HepG2 (cell line): ENCODE data around the gene PYGO1. TPM values are rescaled to one million over a fixed set of nuclear protein-coding genes. Genes with fewer than 3 reads are reported as not detected.

Experiments used
- CAMTA2 ChIP-seq: sonication (generic); formaldehyde crosslinking; IDR thresholded peaks from 2 replicates; pipeline ENCODE4 v1.4.0; 2020; ENCODE audit warnings: mild to moderate bottlenecking, missing genetic modification reagents, borderline replicate concordance
- CENPX ChIP-seq: sonication (generic); formaldehyde crosslinking; IDR thresholded peaks from 2 replicates; pipeline ENCODE4 v1.9.0; 2021; ENCODE audit warnings: mild to moderate bottlenecking, missing genetic modification reagents, moderate library complexity
- E2F5 ChIP-seq: sonication (generic); formaldehyde crosslinking; conservative IDR thresholded peaks from 2 replicates; pipeline ENCODE4 v1.4.0; 2020; ENCODE audit warnings: missing genetic modification reagents
- FOXO1 ChIP-seq: sonication (generic); formaldehyde crosslinking; IDR thresholded peaks from 2 replicates; pipeline ENCODE4 v1.4.0; 2020; ENCODE audit warnings: missing genetic modification reagents
- IRF2 ChIP-seq: IDR thresholded peaks from 2 replicates; pipeline ENCODE4 v1.6.1; 2018; ENCODE audit warnings: missing genetic modification reagents, missing compliant biosample characterization
- MAX ChIP-seq: IDR thresholded peaks from 2 replicates; pipeline ENCODE4 v1.6.1; 2012; ENCODE audit warnings: inconsistent platforms
- NFE2L1 ChIP-seq: sonication (generic); formaldehyde crosslinking; IDR thresholded peaks from 2 replicates; pipeline ENCODE4 v1.4.0; 2020; ENCODE audit warnings: missing genetic modification reagents, mild to moderate bottlenecking, borderline replicate concordance
- PRMT3 ChIP-seq: sonication (generic); formaldehyde crosslinking; IDR thresholded peaks from 2 replicates; pipeline ENCODE4 v1.8.1; 2022; ENCODE audit warnings: low read depth, mild to moderate bottlenecking, moderate library complexity, missing genetic modification reagents, borderline replicate concordance
- RFXAP ChIP-seq: sonication (generic); formaldehyde crosslinking; IDR thresholded peaks from 2 replicates; pipeline ENCODE4 v1.4.0; 2020; ENCODE audit warnings: missing genetic modification reagents, borderline replicate concordance
- SRSF1 ChIP-seq: fragments of 200-400 bp; formaldehyde crosslinking; optimal IDR thresholded peaks from 2 replicates; pipeline ENCODE3; 2017; ENCODE audit warnings: mild to moderate bottlenecking, low read depth, low read length, moderate library complexity
- U2AF1 ChIP-seq: fragments of 200-400 bp; formaldehyde crosslinking; optimal IDR thresholded peaks from 2 replicates; pipeline ENCODE3; 2017; ENCODE audit warnings: mild to moderate bottlenecking, low read depth, low read length
- ZBTB10 ChIP-seq: sonication (generic); formaldehyde crosslinking; IDR thresholded peaks from 2 replicates; pipeline ENCODE4 v1.4.0; 2020; ENCODE audit warnings: missing genetic modification reagents, borderline replicate concordance
- ZBTB20 ChIP-seq: sonication (generic); formaldehyde crosslinking; IDR thresholded peaks from 2 replicates; pipeline ENCODE4 v1.8.1; 2023; ENCODE audit warnings: missing genetic modification reagents, low read depth, mild to moderate bottlenecking, borderline replicate concordance
- ZFP91 ChIP-seq: sonication (generic); formaldehyde crosslinking; IDR thresholded peaks from 2 replicates; pipeline ENCODE4 v1.9.0; 2022; ENCODE audit warnings: missing genetic modification reagents, mild to moderate bottlenecking, borderline replicate concordance
- ZFX ChIP-seq: sonication (generic); formaldehyde crosslinking; IDR thresholded peaks from 2 replicates; pipeline ENCODE4 v1.4.0; 2020; ENCODE audit warnings: mild to moderate bottlenecking, low read depth, missing genetic modification reagents, moderate library complexity
- ZNF230 ChIP-seq: sonication (generic); formaldehyde crosslinking; IDR thresholded peaks from 2 replicates; pipeline ENCODE4 v1.4.0; 2020; ENCODE audit warnings: mild to moderate bottlenecking, missing genetic modification reagents
- ZNF234 ChIP-seq: sonication (generic); formaldehyde crosslinking; conservative IDR thresholded peaks from 2 replicates; pipeline ENCODE4 v1.5.1; 2020; ENCODE audit warnings: mild to moderate bottlenecking, missing genetic modification reagents
- ZNF292 ChIP-seq: sonication (generic); formaldehyde crosslinking; IDR thresholded peaks from 2 replicates; pipeline ENCODE4 v1.8.1; 2022; ENCODE audit warnings: mild to moderate bottlenecking, low read depth, missing genetic modification reagents, borderline replicate concordance
- ZNF343 ChIP-seq: sonication (generic); formaldehyde crosslinking; IDR thresholded peaks from 2 replicates; pipeline ENCODE4 v1.4.0; 2020; ENCODE audit warnings: mild to moderate bottlenecking, missing genetic modification reagents
- ZNF512 ChIP-seq: sonication (generic); formaldehyde crosslinking; IDR thresholded peaks from 2 replicates; pipeline ENCODE4 v1.4.0; 2020; ENCODE audit warnings: mild to moderate bottlenecking, missing genetic modification reagents
- ZNF879 ChIP-seq: sonication (generic); formaldehyde crosslinking; IDR thresholded peaks from 2 replicates; pipeline ENCODE4 v1.8.1; 2023; ENCODE audit warnings: missing genetic modification reagents
- ZSCAN22 ChIP-seq: sonication (generic); formaldehyde crosslinking; IDR thresholded peaks from 2 replicates; pipeline ENCODE4 v1.4.0; 2020; ENCODE audit warnings: mild to moderate bottlenecking, missing genetic modification reagents
- polyA plus RNA-seq, 8 experiments: library from polyadenylated mRNA; depleted of rRNA in 3 of 8; stranded (reverse) in 7 of 8; unstranded in 1 of 8; fragments of >200 nt; fragmentation: Illumina TruSeq in 4 of 8; extraction: Trizol in 4 of 8; gene quantifications; 2 replicates each; pipeline versions ENCODE4 v1.2.1 to v1.2.3, GENCODE V29; 2011 to 2016; ENCODE audit warnings: low read depth in 4 of 8, missing spikeins in 1 of 8, mixed read lengths in 1 of 8; ENCODE audit not compliant: insufficient read depth in 1 of 8
- total RNA-seq, 5 experiments: library from RNA; depleted of rRNA; stranded (reverse); fragments of >200 nt; fragmentation: Illumina TruSeq; extraction: Trizol; gene quantifications; 2 replicates each; pipeline ENCODE4 v1.2.3, GENCODE V29; 2016; ENCODE audit warnings: low read depth in 1 of 5

Gene PYGO1
- total and polyA plus RNA-seq, 2 of the 13 experiments (the other 11 are each of a cell fraction or from before 2014, with no cell fraction given), result 1.1 to 1.8 TPM

GRCh38 chr15:55587321-55588069, 650 bp downstream of the PYGO1 start (continued):
- no peak for TF ChIP-seq ZNF512 (CRISPR knock-in tag)
- TF ChIP-seq FOXO1 (CRISPR knock-in tag), result no peak
- TF ChIP-seq ZNF343 (CRISPR knock-in tag), result no peak
- no peak for TF ChIP-seq NFE2L1 (CRISPR knock-in tag)
- no peak for TF ChIP-seq ZSCAN22
- TF ChIP-seq CENPX (CRISPR knock-in tag), result no peak
- no peak for TF ChIP-seq ZBTB20 (CRISPR knock-in tag)
- TF ChIP-seq RFXAP, result 0 out of 2 replicates have a peak, but pooled peaks have one; percentile 44
- TF ChIP-seq SRSF1, result no peak
- no peak for TF ChIP-seq ZNF879 (CRISPR knock-in tag)
- 0 out of 2 replicates have a peak, but pooled peaks have one; percentile 19 for TF ChIP-seq E2F5
- no peak for TF ChIP-seq ZNF292 (CRISPR knock-in tag)
- TF ChIP-seq ZFX (CRISPR knock-in tag), result peak; percentile 58
- no peak for TF ChIP-seq ZNF230 (CRISPR knock-in tag)
- no peak for TF ChIP-seq CAMTA2 (CRISPR knock-in tag)
- TF ChIP-seq ZNF234 (CRISPR knock-in tag), result no peak
- no peak for TF ChIP-seq IRF2
- TF ChIP-seq MAX, result peak; percentile 60
- 0 out of 2 replicates have a peak, but pooled peaks have one; percentile 64 for TF ChIP-seq ZBTB10 (CRISPR knock-in tag)
- TF ChIP-seq ZFP91, result 0 out of 2 replicates have a peak, but pooled peaks have one; percentile 38
- no peak for TF ChIP-seq U2AF1
- no peak for TF ChIP-seq PRMT3 (CRISPR knock-in tag)
